Pulmonary artery endothelial cell (primary cell): ENCODE measurements around the gene SLIT1. TPM values are rescaled to one million over a fixed set of nuclear protein-coding genes. Genes with fewer than 3 reads are reported as not detected.

ENCODE experiments used
- DNase-seq: peaks from one replicate; pipeline ENCODE4 v3.0.0-alpha.2; 2011; ENCODE audit warnings: low read depth, low spot score
- total RNA-seq: library from RNA; depleted of rRNA; stranded (reverse); fragments of >200 nt; gene quantifications from 2 replicates; pipeline ENCODE4 v1.2.3, GENCODE V29; 2014

Gene SLIT1
- under 0.01 and 0.04 TPM in 2 replicates for total RNA-seq

- no peak for DNase-seq
Observed at GRCh38 chr10:97185326-97186058, at the start of gene SLIT1. Gene SLIT1, minus strand, starts transcription at chr10:97185959. Its CDS starts 285 bp downstream, at chr10:97185674.

DNA sequence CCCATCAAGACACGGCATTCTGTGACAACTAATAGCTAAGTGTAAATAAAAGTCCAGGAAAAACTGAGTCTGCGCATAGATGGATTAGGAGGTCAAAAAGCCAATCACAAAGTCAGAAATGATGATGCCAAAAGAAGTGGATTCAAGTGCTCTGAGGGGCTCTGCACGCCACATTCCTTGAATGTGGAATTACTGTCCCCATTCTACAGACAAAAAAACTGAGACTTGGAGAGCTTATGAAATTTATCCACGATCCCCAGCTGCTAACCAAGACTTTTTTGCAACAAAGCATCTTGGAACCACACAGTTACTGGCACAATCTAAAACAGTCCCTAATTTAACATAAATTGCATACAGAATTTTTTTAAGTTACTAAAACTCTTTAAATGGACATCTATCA, 49.6 kb upstream of the SLIT1 start:
- DNase-seq: no peak

DNA sequence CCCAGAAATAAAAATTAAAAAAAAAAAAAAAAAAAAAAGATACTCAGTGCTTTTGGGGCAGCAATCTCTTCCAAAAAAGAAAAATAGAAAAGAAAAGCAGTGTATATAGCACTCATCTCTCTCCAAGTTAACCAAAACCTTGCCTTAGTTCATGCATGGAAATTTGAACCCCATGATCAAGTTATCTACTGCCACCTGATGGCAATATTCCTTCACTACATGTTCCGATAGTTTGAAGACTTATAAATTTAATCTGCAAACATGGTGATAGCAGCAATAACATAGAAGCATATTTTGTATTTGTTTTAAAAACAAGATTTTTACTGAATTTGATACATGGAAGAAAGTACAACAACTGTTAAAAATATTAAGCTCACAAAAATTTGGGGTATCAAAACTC, 48.6 kb upstream of the SLIT1 start:
- no peak for DNase-seq

DNA sequence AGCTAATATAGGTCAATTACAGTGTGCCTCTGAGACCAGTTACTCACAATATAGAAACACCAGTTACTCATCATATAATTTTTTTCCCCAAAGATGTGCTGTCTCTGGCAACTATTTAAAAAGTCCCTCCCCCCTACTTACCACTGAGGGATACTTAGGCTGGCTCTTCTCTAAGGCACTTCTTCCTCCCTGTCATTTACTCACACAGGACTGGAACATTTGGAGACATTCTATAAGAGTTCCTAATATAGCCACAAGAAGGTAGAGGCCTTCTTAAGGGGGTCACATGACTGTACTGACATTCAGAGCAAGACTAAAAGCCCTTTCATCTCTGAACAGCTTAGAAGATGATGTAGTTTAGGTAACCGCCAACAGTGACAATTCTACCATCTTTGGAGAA, 44.4 kb upstream of the SLIT1 start:
- DNase-seq: no peak

GRCh38 chr10:97229322-97230015, 43.7 kb upstream of the SLIT1 start:
- no peak for DNase-seq

DNA sequence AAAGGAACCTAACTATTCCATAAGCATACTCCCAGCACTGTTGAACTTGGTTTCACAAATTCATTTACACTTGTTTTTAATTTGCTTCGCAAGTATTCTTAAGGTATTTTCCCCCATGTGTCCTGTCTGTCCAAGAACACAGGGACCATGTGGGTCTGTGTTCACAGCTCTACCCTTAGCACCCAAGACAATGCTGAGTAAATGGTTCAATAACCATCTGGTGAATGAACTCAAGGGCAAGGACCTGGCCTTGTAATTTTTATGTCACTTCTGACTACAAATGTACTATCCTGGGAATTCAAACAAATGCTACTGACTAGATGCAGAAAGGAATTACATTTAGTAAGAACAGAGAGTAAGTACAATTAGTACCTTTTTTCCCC, 43.0 kb upstream of the SLIT1 start:
- DNase-seq: no peak

- no peak for DNase-seq
Observed at GRCh38 chr10:97228130-97228774, 42.5 kb upstream of the SLIT1 start.

DNA sequence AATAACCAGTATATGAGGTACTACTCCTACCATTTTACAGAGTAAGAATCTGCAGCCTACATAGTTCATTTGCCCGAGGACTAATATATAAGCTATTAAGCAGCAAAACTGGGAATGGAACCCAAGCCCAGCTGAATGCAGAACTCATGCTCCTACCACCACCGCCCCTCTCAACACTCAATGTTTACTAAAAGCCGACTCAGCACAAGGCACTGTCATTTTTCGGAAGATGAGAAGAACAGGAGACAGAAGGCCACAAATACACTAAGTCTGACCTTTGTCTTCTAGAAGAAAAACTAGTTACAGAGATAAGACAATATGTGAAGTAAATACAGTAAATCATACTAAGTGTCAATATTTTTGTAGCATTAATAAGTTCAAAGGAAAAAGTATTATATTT, 40.6 kb upstream of the SLIT1 start:
- DNase-seq: no peak

- DNase-seq: no peak
Observed at GRCh38 chr10:97224483-97225435, 39.0 kb upstream of the SLIT1 start.

GRCh38 chr10:97222326-97222961, 36.7 kb upstream of the SLIT1 start:
- DNase-seq: no peak

DNA sequence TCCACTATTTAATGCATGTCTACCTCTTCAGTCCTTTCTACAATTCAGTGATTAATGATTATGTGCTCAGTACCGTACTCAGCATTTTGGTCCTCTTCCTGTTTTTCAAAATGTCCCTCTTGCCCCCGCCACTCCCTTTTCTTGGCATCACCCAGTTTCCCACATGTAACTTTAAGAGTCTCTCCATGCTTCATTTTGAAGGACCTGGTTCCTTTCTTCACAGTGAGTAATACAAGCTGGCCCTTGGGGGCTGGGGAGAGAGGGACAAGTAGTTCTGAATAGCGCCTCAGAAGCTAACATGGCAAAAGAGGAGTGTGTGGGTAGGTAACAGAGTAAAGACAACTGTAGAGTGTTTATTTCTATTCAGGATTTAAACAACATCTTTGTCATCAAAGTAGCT, 34.6 kb upstream of the SLIT1 start:
- DNase-seq: no peak

GRCh38 chr10:97217299-97217698, 31.5 kb upstream of the SLIT1 start:
- no peak for DNase-seq

GRCh38 chr10:97215619-97216260, 30.0 kb upstream of the SLIT1 start:
- no peak for DNase-seq

DNA sequence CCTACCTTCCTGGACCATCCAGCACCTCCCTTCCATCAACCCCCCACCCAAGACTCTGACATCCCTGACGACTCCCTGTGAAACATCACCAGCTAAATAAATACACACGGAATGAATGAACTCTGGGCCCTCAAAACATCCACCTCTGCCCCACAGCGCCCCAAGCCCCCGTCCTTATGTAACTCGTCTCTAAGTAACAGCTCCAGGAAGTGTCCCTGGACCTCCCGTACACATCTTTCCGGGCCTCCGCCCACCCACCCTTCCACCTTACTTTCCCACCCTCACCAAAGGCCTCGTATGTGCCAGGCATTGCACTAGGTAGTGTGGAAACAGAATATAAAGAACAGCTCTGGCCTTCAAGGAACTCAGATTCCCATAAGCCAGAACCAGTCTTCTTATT, 27.7 kb upstream of the SLIT1 start:
- no peak for DNase-seq

- DNase-seq: no peak
Observed at GRCh38 chr10:97211229-97211628, 25.5 kb upstream of the SLIT1 start.

DNA sequence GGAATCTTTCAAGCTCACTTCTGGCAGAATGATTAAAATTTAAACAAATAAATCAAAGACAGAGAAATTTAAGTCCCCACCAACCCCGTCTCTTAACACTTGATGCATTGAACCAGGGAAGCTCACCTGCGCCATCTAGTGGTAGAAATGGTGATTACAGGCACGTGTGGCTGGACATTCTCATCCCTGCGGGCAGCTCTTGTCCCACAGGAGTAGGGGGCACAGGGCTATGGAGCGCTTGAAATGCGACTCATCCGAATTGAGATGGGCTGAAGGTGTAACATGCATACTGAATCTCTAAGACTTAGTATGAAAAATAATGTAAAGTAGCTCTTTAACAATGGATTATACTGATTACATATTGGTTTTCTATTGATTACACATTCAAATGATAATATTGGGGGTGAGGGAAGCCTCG, 24.8 kb upstream of the SLIT1 start:
- peak; percentile 22 for DNase-seq

DNA sequence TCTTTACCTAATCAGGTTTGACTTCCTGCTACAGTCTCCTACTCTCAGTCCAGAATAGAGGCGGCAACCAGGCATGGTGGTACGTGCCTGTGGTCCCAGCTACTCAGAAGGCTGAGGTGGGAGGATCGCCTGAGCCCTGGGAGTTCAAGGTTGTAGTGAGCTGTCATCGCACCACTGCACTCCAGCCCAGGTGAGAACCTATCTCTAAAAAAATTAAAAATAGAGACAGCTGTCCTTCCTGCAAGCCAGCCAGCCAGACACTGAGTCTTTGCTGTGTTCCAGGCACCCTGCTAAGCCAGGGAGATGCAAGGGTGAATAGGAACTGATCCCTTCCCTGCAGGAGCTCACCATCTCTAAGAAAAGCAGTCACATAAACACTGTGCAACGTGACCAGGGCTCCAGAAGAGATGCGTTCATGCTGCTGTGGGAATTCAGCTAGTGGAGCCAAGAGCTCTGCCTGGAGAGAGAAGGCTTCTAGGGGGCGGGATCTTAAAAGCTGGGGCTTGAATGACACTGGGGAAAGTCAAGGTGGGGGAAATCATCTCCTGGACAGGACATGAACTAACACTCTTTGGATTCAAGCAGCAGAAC, 22.1 kb upstream of the SLIT1 start:
- no peak for DNase-seq

GRCh38 chr10:97207131-97207530, 21.4 kb upstream of the SLIT1 start:
- DNase-seq: no peak

GRCh38 chr10:97204826-97205679, 19.3 kb upstream of the SLIT1 start:
- no peak for DNase-seq
